Hepatocyte (in vitro differentiated cells): ENCODE measurements around the gene CHAD. TPM values are rescaled to one million over a fixed set of nuclear protein-coding genes. Genes with fewer than 3 reads are reported as not detected.

Experiments used
- DNase-seq: peaks from one replicate; pipeline ENCODE4 v3.0.0-alpha.2; 2016; ENCODE audit warnings: low spot score
- H2AFZ ChIP-seq: fragments of 200-600 bp; sonication (generic); 2 replicates; pipeline ENCODE4 v1.6.0; 2016; ENCODE audit warnings: antibody characterized with exemption, mild to moderate bottlenecking
- H3K27ac ChIP-seq: fragments of 200-600 bp; sonication (generic); 2 replicates; pipeline ENCODE4 v1.5.1; 2016; ENCODE audit warnings: mild to moderate bottlenecking
- H3K27me3 ChIP-seq: fragments of 200-600 bp; sonication (generic); 2 replicates; pipeline ENCODE4 v1.6.1; 2016
- H3K36me3 ChIP-seq: fragments of 200-600 bp; sonication (generic); replicated peaks from 2 replicates; pipeline ENCODE4 v1.5.1; 2016; ENCODE audit warnings: low read depth; ENCODE audit not compliant: insufficient read depth
- H3K4me1 ChIP-seq: fragments of 200-600 bp; sonication (generic); 2 replicates; pipeline ENCODE4 v1.5.1; 2016; ENCODE audit warnings: mild to moderate bottlenecking, moderate library complexity; ENCODE audit not compliant: insufficient read depth
- H3K4me2 ChIP-seq: fragments of 200-600 bp; sonication (generic); 2 replicates; pipeline ENCODE4 v1.6.0; 2016
- H3K4me3 ChIP-seq: fragments of 200-600 bp; sonication (generic); 2 replicates; pipeline ENCODE4 v1.5.1; 2016; ENCODE audit warnings: mild to moderate bottlenecking
- H3K79me2 ChIP-seq: fragments of 200-600 bp; sonication (generic); 2 replicates; pipeline ENCODE4 v1.6.0; 2017; ENCODE audit warnings: mild to moderate bottlenecking
- H3K9me2 ChIP-seq: fragments of 200-600 bp; sonication (generic); replicated peaks from 2 replicates; pipeline ENCODE4 v1.6.0; 2017; ENCODE audit warnings: mild to moderate bottlenecking; ENCODE audit not compliant: insufficient read depth
- H3K9me3 ChIP-seq: fragments of 200-600 bp; sonication (generic); 2 replicates; pipeline ENCODE4 v1.5.1; 2016; ENCODE audit warnings: low read depth, mild to moderate bottlenecking
- H4K20me1 ChIP-seq: fragments of 200-600 bp; sonication (generic); 2 replicates; pipeline ENCODE4 v1.6.0; 2016; ENCODE audit warnings: mild to moderate bottlenecking; ENCODE audit not compliant: insufficient read depth, poor library complexity, severe bottlenecking
- CTCF ChIP-seq: fragments of 200-600 bp; sonication (generic); IDR thresholded peaks from 2 replicates; pipeline ENCODE4 v1.5.1; 2016; ENCODE audit warnings: antibody characterized with exemption, mild to moderate bottlenecking; ENCODE audit not compliant: poor library complexity
- EZH2 ChIP-seq: fragments of 200-600 bp; sonication (generic); IDR thresholded peaks from 2 replicates; pipeline ENCODE4 v1.6.1; 2016; ENCODE audit warnings: antibody characterized with exemption, mild to moderate bottlenecking, borderline replicate concordance
- EZH2phosphoT487 ChIP-seq: fragments of 200-600 bp; sonication (generic); IDR thresholded peaks from one replicate; pipeline ENCODE4 v1.6.1; 2018; ENCODE audit warnings: antibody characterized with exemption, mild to moderate bottlenecking, low read depth, moderate library complexity; ENCODE audit not compliant: unreplicated experiment, severe bottlenecking
- WGBS: methylation state at CpG from one replicate; pipeline ENCODE4 v1.1.6; 2016; ENCODE audit warnings: low lambda C conversion rate; ENCODE audit errors: missing lambda C conversion rate; 5-methylcytosine and 5-hydroxymethylcytosine counted together
- polyA plus RNA-seq: library from polyadenylated mRNA; unstranded; fragments of >200 nt; fragmentation: Nextera tagmentation; extraction: Ambion mirVana; gene quantifications from 2 replicates; pipeline ENCODE4 v1.2.1, GENCODE V29; 2016
- total RNA-seq: library from RNA; depleted of rRNA; stranded (reverse); fragments of >200 nt; gene quantifications from 2 replicates; pipeline ENCODE4 v1.2.3, GENCODE V29; 2014

Gene CHAD
- total and polyA plus RNA-seq, 2 experiments from 2014 or later: 0.20 to 1.8 TPM

GRCh38 chr17:50426814-50427787 lies 41.6 kb downstream of the CHAD start:
- H3K27ac ChIP-seq: peak overlapping the region; percentile 85
- DNase-seq: peak; percentile 62
- H3K9me2 ChIP-seq: no peaks in the 10 kb centered on the region
- WGBS: 18% methylated on average over 4 of the region's 4 CpGs
- H3K4me1 ChIP-seq: peaks cover 41% of the 10 kb centered on the region
- H3K4me3 ChIP-seq: peak overlapping the region; percentile 73
- peaks cover 35% of the 10 kb centered on the region for H3K79me2 ChIP-seq
- peak overlapping the region; percentile 92 for H3K4me2 ChIP-seq
- no peaks in the 10 kb centered on the region for H3K36me3 ChIP-seq
- TF ChIP-seq EZH2phosphoT487: no peak
- peak; percentile 32 for TF ChIP-seq CTCF
- TF ChIP-seq EZH2: no peak
- H3K9me3 ChIP-seq: no peaks in the 10 kb centered on the region
- no peaks in the 10 kb centered on the region for H3K27me3 ChIP-seq
- no peaks in the 10 kb centered on the region for H4K20me1 ChIP-seq
- peak overlapping the region; percentile 79 for H2AFZ ChIP-seq

DNA sequence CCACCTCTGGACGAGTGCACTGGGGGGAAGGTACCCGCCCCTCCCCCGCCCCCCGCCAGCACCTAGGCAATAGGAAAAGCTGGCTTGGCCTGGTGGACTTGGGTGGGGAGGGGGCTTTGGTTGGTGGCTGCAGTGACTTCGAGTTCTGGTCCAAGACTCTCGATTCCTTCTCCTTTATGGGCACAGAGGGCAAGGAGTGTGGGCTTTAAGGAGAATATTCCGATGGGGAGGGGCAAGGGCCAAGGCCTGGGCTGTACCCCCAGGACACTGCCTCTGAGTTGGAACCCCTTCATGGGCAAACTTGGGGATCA lies 42.3 kb downstream of the CHAD start:
- Histone ChIP-seq H3K79me2 (peaks cover 28% of the 10 kb centered on the region), H3K9me3 (no peaks in the 10 kb centered on the region), H3K27ac (peak overlapping the region; percentile 85), H3K36me3 (no peaks in the 10 kb centered on the region), H3K4me3 (peak overlapping the region; percentile 73), H3K9me2 (no peaks in the 10 kb centered on the region), H3K4me2 (peak overlapping the region; percentile 92), H2AFZ (peak overlapping the region; percentile 79), H3K4me1 (peaks cover 46% of the 10 kb centered on the region), H4K20me1 (no peaks in the 10 kb centered on the region), H3K27me3 (no peaks in the 10 kb centered on the region)
- no peak for DNase-seq
- WGBS: 10% methylated on average over 3 of the region's 7 CpGs
- TF ChIP-seq EZH2: no peak
- no peak for TF ChIP-seq EZH2phosphoT487
- no peak for TF ChIP-seq CTCF

DNA sequence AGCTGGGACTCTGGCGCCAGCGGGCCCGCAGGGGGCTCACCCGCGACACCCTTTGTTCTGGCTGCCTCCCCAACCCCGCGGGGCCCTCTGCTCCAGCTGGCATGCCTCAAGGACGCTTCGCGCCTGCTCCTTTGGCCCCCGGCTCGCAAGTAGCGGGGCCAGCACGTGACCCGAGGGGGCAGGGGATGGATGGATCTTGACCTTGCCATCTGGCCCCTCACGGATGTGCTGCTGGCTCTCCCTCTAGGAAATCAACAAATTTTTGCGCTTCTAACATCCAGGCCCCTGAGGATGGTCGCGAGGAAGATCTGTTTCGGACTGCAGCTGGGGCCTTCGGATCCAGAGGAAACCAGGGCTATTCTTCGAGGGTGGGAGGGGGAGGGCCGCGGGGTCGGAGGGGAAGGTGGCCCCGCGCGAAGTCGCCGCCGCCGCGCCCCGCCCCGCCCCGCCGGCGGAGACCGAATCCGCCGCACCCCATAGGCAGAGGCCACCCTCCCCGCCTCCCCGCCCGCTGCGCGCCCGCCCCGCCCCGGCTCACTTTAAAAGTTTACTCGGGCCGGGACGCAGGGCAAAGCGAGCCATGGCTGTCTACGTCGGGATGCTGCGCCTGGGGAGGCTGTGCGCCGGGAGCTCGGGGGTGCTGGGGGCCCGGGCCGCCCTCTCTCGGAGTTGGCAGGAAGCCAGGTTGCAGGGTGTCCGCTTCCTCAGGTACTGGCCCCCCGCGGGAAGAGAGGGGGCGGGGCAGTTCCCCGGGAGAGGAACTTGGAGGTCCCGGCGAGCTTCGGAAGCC lies 42.8 kb downstream of the CHAD start, which contains the start of gene ACSF2:
ACSF2 (plus strand) TSS at position 537 of the 790 bp plus-strand sequence; CDS start at position 581, 44 bp downstream.
- peaks cover 25% of the 10 kb centered on the region for H3K79me2 ChIP-seq
- TF ChIP-seq EZH2: no peak
- no peak for TF ChIP-seq EZH2phosphoT487
- TF ChIP-seq CTCF: no peak
- peak within 1 kb of the TSS; percentile 85 for H3K27ac ChIP-seq
- no peaks in the 10 kb centered on the region for H3K9me3 ChIP-seq
- peaks cover 46% of the 10 kb centered on the region for H3K4me1 ChIP-seq
- H3K4me2 ChIP-seq: peak within 1 kb of the TSS; percentile 92
- H2AFZ ChIP-seq: peak within 1 kb of the TSS; percentile 79
- H4K20me1 ChIP-seq: no peaks in the 10 kb centered on the region
- H3K27me3 ChIP-seq: no peaks in the 10 kb centered on the region
- 5% methylated on average over 31 of the region's 70 CpGs for WGBS
- peak; percentile 83 for DNase-seq
- H3K4me3 ChIP-seq: peak within 1 kb of the TSS; percentile 73
- no peaks in the 10 kb centered on the region for H3K9me2 ChIP-seq
- no peaks in the 10 kb centered on the region for H3K36me3 ChIP-seq
